ENCODE measurements around the gene ATP6V1G2.

Gene ATP6V1G2

DNA sequence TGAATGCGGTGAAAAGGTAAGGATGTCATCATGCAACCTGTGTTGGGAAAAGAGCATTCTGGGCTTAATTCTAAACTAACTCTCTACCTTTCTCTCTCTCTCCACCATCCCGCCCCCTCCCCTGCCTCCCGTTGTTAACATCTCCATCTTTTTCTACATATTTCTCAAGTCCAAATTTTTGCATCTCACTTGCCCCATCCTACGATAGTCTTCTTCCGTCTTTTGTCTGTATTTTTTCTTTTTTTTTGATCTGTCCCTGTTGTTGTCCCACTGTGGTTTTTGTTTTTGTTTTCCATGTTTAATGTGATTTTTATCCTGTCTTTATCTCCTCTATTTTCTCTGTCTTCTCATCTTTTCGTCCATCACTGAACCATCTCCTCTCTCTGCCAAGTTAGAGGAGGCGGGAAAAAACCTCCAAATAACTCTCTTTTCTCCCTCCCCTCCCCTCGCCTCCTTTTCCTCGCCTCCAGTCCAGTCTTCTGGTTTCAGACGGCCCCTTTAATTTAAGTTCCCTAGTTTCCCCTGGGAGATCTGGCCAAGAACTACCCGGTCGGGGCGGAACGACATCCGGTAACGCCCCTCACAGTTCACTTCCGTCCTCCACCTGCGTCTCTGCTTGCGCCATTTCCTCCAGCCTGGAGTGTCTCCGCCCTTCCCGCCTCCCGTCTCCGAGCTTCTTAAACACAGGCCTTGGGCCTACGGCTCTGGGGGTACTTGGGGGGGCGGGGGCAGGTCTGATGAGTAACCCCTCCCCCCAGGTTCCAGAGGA lies 734 bp upstream of the ATP6V1G2 start, which contains the start of gene NFKBIL1:
Gene NFKBIL1 (plus strand): TSS at position 651 of the 769 bp plus-strand sequence. CDS start 87 bp downstream, at position 738.
- H3K9me3 ChIP-seq (ENCODE audit: control insufficient read depth, low read length) = no peaks in the 10 kb centered on the region
- H3K4me1 ChIP-seq (ENCODE audit: control insufficient read depth, insufficient read depth, low read length) = peaks cover 10% of the 10 kb centered on the region
- no peaks in the 10 kb centered on the region for H3K36me3 ChIP-seq (ENCODE audit: control insufficient read depth, insufficient read depth, low read length)
- 0% methylated on average over 25 of the region's 25 CpGs for WGBS, 2 experiments
- peak within 1 kb of the TSS; percentile 54 for H3K4me3 ChIP-seq (ENCODE audit: insufficient read depth, low read depth, low read length)
- peak within 1 kb of the TSS; percentile 58 for H3K27ac ChIP-seq (ENCODE audit: insufficient read depth, low read depth, low read length, poor library complexity, severe bottlenecking)
- H3K27me3 ChIP-seq (ENCODE audit: control insufficient read depth, insufficient read depth, low read length, poor library complexity, severe bottlenecking) = no peaks in the 10 kb centered on the region

GRCh38 chr6:31545291-31545690 lies 1.1 kb downstream of the ATP6V1G2 start:
- no peak overlapping the region for H3K27ac ChIP-seq (ENCODE audit: insufficient read depth, low read depth, low read length, poor library complexity, severe bottlenecking)
- H3K36me3 ChIP-seq (ENCODE audit: control insufficient read depth, insufficient read depth, low read length) = no peaks in the 10 kb centered on the region
- no peaks in the 10 kb centered on the region for H3K9me3 ChIP-seq (ENCODE audit: control insufficient read depth, low read length)
- 84 to 87% methylated on average over 7 of the region's 7 CpGs for WGBS, 2 experiments
- peaks cover 11% of the 10 kb centered on the region for H3K4me1 ChIP-seq (ENCODE audit: control insufficient read depth, insufficient read depth, low read length)
- H3K27me3 ChIP-seq (ENCODE audit: control insufficient read depth, insufficient read depth, low read length, poor library complexity, severe bottlenecking) = no peaks in the 10 kb centered on the region
- no peak overlapping the region for H3K4me3 ChIP-seq (ENCODE audit: insufficient read depth, low read depth, low read length)

GRCh38 chr6:31544676-31545075 lies 1.7 kb downstream of the ATP6V1G2 start:
- WGBS, 2 experiments = 88 to 96% methylated on average over 2 of the region's 2 CpGs

GRCh38 chr6:31543639-31544038 lies 2.8 kb downstream of the ATP6V1G2 start:
- H3K36me3 ChIP-seq (ENCODE audit: control insufficient read depth, insufficient read depth, low read length) = peaks cover 13% of the 10 kb centered on the region
- no peak overlapping the region for H3K4me3 ChIP-seq (ENCODE audit: insufficient read depth, low read depth, low read length)
- no peaks in the 10 kb centered on the region for H3K27me3 ChIP-seq (ENCODE audit: control insufficient read depth, insufficient read depth, low read length, poor library complexity, severe bottlenecking)
- 89 to 96% methylated on average over 5 to 6 of the region's 6 CpGs for WGBS, 2 experiments
- H3K27ac ChIP-seq (ENCODE audit: insufficient read depth, low read depth, low read length, poor library complexity, severe bottlenecking) = no peak overlapping the region
- H3K9me3 ChIP-seq (ENCODE audit: control insufficient read depth, low read length) = no peaks in the 10 kb centered on the region
- peaks cover 25% of the 10 kb centered on the region for H3K4me1 ChIP-seq (ENCODE audit: control insufficient read depth, insufficient read depth, low read length)

More at GRCh38 chr6:31544676-31545075, 1.7 kb downstream of the ATP6V1G2 start:
- H3K9me3 ChIP-seq (ENCODE audit: control insufficient read depth, low read length) = no peaks in the 10 kb centered on the region
- H3K36me3 ChIP-seq (ENCODE audit: control insufficient read depth, insufficient read depth, low read length) = peaks cover 3% of the 10 kb centered on the region
- H3K4me3 ChIP-seq (ENCODE audit: insufficient read depth, low read depth, low read length) = no peak overlapping the region
- no peaks in the 10 kb centered on the region for H3K27me3 ChIP-seq (ENCODE audit: control insufficient read depth, insufficient read depth, low read length, poor library complexity, severe bottlenecking)
- peaks cover 18% of the 10 kb centered on the region for H3K4me1 ChIP-seq (ENCODE audit: control insufficient read depth, insufficient read depth, low read length)
- no peak overlapping the region for H3K27ac ChIP-seq (ENCODE audit: insufficient read depth, low read depth, low read length, poor library complexity, severe bottlenecking)

- Histone ChIP-seq H3K9me3 (ENCODE audit: control insufficient read depth, low read length) (no peaks in the 10 kb centered on the region), H3K4me3 (ENCODE audit: insufficient read depth, low read depth, low read length) (peak within 1 kb of the TSS; percentile 97), H3K27ac (ENCODE audit: insufficient read depth, low read depth, low read length, poor library complexity, severe bottlenecking) (peak within 1 kb of the TSS; percentile 100), H3K36me3 (ENCODE audit: control insufficient read depth, insufficient read depth, low read length) (peaks cover 22% of the 10 kb centered on the region), H3K4me1 (ENCODE audit: control insufficient read depth, insufficient read depth, low read length) (peaks cover 19% of the 10 kb centered on the region), H3K27me3 (ENCODE audit: control insufficient read depth, insufficient read depth, low read length, poor library complexity, severe bottlenecking) (no peaks in the 10 kb centered on the region)
- 0% methylated on average over 43 of the region's 43 CpGs for WGBS, 2 experiments
Measured at GRCh38 chr6:31541658-31542521, 4.5 kb downstream of the ATP6V1G2 start, which contains the start of gene DDX39B. DDX39B (minus strand) TSS chr6:31542003; CDS start chr6:31540532, 1,471 bp downstream.

DNA sequence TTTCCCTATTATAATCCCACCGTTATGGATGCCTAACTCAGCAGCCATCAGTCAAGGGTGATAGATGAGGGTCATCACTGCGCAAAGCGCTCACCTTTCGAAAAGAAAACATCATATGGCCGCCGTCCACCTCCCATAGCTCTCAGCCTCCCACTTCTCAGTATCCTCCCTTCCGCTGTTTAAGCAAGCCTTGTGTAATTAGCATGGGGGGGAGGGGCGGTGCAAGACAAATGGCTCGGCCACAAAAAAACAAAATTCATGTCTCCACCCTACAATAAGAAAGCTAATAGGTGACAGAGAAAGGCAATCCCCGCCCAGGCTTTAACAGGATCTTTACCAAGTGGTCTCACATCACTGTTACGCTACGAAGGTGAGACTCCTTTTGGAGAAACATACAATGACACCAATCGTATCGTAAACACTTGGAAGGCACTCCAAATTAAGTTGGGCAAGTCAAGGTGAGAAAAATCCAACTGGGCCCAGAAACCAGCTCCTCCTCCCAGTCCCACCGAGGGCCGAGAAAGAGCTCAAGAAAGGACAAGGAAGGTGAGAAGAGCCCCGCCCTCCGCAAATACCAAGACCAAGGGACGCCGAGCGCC lies 5.2 kb downstream of the ATP6V1G2 start:
- 0 to 1% methylated on average over 21 of the region's 21 CpGs for WGBS, 2 experiments
- Histone ChIP-seq H3K36me3 (ENCODE audit: control insufficient read depth, insufficient read depth, low read length) (peaks cover 28% of the 10 kb centered on the region), H3K4me1 (ENCODE audit: control insufficient read depth, insufficient read depth, low read length) (peaks cover 19% of the 10 kb centered on the region)

GRCh38 chr6:31540640-31541039 lies 5.8 kb downstream of the ATP6V1G2 start:
- no peaks in the 10 kb centered on the region for H3K9me3 ChIP-seq (ENCODE audit: control insufficient read depth, low read length)
- peaks cover 33% of the 10 kb centered on the region for H3K36me3 ChIP-seq (ENCODE audit: control insufficient read depth, insufficient read depth, low read length)
- WGBS, 2 experiments = 19 to 20% methylated on average over 3 of the region's 4 CpGs

More for the DNA sequence above, 5.2 kb downstream of the ATP6V1G2 start:
- Histone ChIP-seq H3K27ac (ENCODE audit: insufficient read depth, low read depth, low read length, poor library complexity, severe bottlenecking) (peak overlapping the region; percentile 100), H3K4me3 (ENCODE audit: insufficient read depth, low read depth, low read length) (peak overlapping the region; percentile 97), H3K27me3 (ENCODE audit: control insufficient read depth, insufficient read depth, low read length, poor library complexity, severe bottlenecking) (no peaks in the 10 kb centered on the region), H3K9me3 (ENCODE audit: control insufficient read depth, low read length) (no peaks in the 10 kb centered on the region)

GRCh38 chr6:31538805-31539400 lies 7.5 kb downstream of the ATP6V1G2 start:
- Histone ChIP-seq H3K4me3 (ENCODE audit: insufficient read depth, low read depth, low read length) (peak overlapping the region; percentile 97), H3K4me1 (ENCODE audit: control insufficient read depth, insufficient read depth, low read length) (peaks cover 14% of the 10 kb centered on the region), H3K27ac (ENCODE audit: insufficient read depth, low read depth, low read length, poor library complexity, severe bottlenecking) (no peak overlapping the region), H3K27me3 (ENCODE audit: control insufficient read depth, insufficient read depth, low read length, poor library complexity, severe bottlenecking) (no peaks in the 10 kb centered on the region), H3K36me3 (ENCODE audit: control insufficient read depth, insufficient read depth, low read length) (peaks cover 50% of the 10 kb centered on the region), H3K9me3 (ENCODE audit: control insufficient read depth, low read length) (no peaks in the 10 kb centered on the region)
- 91 to 93% methylated on average over 6 of the region's 6 CpGs for WGBS, 2 experiments

More at GRCh38 chr6:31540640-31541039, 5.8 kb downstream of the ATP6V1G2 start:
- Histone ChIP-seq H3K27me3 (ENCODE audit: control insufficient read depth, insufficient read depth, low read length, poor library complexity, severe bottlenecking) (no peaks in the 10 kb centered on the region), H3K4me1 (ENCODE audit: control insufficient read depth, insufficient read depth, low read length) (peaks cover 14% of the 10 kb centered on the region), H3K27ac (ENCODE audit: insufficient read depth, low read depth, low read length, poor library complexity, severe bottlenecking) (no peak overlapping the region), H3K4me3 (ENCODE audit: insufficient read depth, low read depth, low read length) (peak overlapping the region; percentile 97)

DNA sequence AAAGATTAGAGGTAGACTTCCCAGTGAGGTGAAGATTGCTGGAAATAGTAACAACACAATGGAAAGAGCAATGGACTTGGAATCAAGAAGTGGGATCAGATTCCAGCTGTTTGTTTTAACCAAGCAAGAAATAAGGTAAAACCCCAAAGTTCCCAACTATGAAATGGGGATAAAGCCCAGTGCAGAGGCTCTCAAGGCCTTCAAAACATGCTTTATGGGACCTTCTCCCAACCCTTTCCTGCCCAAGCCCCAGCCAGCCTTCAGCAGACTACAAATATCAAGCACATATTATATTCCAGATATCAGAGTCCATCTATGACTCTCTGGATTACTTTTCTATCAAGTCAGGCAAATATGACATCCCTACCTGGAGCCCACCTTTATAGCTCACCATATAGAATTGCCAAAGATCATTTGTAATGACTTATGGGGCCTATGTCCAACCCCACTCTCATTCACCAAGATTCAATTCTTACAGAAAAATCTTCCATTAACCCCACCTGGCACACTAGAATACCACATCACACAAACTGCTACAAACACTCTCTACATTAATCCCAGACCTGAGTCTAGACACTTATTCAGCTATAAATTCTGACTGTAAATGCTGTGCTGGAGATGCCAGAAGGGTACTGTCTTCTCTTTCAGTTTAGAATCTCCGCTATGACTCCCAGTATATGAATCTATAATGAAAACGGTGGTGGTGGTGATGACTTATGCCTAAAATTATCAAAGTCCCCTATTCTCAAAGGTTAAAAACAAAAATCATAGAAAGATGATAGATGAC lies 10.7 kb downstream of the ATP6V1G2 start:
- Histone ChIP-seq H3K4me1 (ENCODE audit: control insufficient read depth, insufficient read depth, low read length) (peaks cover 14% of the 10 kb centered on the region), H3K27me3 (ENCODE audit: control insufficient read depth, insufficient read depth, low read length, poor library complexity, severe bottlenecking) (no peaks in the 10 kb centered on the region), H3K36me3 (ENCODE audit: control insufficient read depth, insufficient read depth, low read length) (peaks cover 67% of the 10 kb centered on the region), H3K27ac (ENCODE audit: insufficient read depth, low read depth, low read length, poor library complexity, severe bottlenecking) (no peak overlapping the region), H3K9me3 (ENCODE audit: control insufficient read depth, low read length) (no peaks in the 10 kb centered on the region), H3K4me3 (ENCODE audit: insufficient read depth, low read depth, low read length) (no peak overlapping the region)
- WGBS, 2 experiments = 81% methylated on average over 2 of the region's 2 CpGs; no CpG with 5 or more reads in 1 of the 2 experiments

Measured in ectodermal cell (in vitro differentiated cells).